SK-N-MC (cell line): ENCODE measurements around the gene MCM6.

Experiments
- EZH2 ChIP-seq: fragments of 200-600 bp; sonication (generic); IDR thresholded peaks from one replicate; pipeline ENCODE4 v1.6.1; 2017; ENCODE audit warnings: antibody characterized with exemption
- POLR2AphosphoS5 ChIP-seq: IDR thresholded peaks from 2 replicates; pipeline ENCODE4 v1.6.1; 2012; ENCODE audit warnings: mild to moderate bottlenecking, low read depth, low read length, borderline replicate concordance

- TF ChIP-seq EZH2 (no peak), POLR2AphosphoS5 (no peak)
These were observed 61.0 kb downstream of the MCM6 start for GRCh38 chr2:135815269-135815668.
